PFSK-1 (cell line): Measurements from ENCODE around the gene SH3PXD2A.

Experiments
- FOXP2 ChIP-seq: optimal IDR thresholded peaks from 2 replicates; pipeline ENCODE3; 2011; ENCODE audit warnings: borderline replicate concordance, control low read depth, inconsistent platforms; ENCODE audit not compliant: insufficient read depth; ENCODE audit errors: extremely low read length, extremely low read depth
- POLR2AphosphoS5 ChIP-seq: IDR thresholded peaks from 2 replicates; pipeline ENCODE4 v1.6.1; 2012; ENCODE audit warnings: low read depth, mild to moderate bottlenecking, control low read depth, low read length, moderate library complexity
- SIN3A ChIP-seq: IDR thresholded peaks from 2 replicates; pipeline ENCODE4 v1.6.1; 2012; ENCODE audit warnings: mild to moderate bottlenecking, low read length, moderate library complexity, borderline replicate concordance; ENCODE audit not compliant: insufficient read depth
- TAF1 ChIP-seq: IDR thresholded peaks from 2 replicates; pipeline ENCODE4 v1.6.1; 2012; ENCODE audit warnings: low read length, control low read depth, borderline replicate concordance; ENCODE audit not compliant: insufficient read depth
- TF ChIP-seq, protein P1 (sequence below), 2 experiments: IDR thresholded peaks; 2 replicates each; pipeline versions ENCODE4 v1.6.1 to v1.8.0; 2011 to 2012; ENCODE audit warnings: low read depth in 2 of 2, low read length in 2 of 2, control low read depth in 1 of 2, inconsistent platforms in 1 of 2, mild to moderate bottlenecking in 1 of 2, moderate library complexity in 1 of 2; ENCODE audit not compliant: insufficient read depth in 1 of 2

DNA sequence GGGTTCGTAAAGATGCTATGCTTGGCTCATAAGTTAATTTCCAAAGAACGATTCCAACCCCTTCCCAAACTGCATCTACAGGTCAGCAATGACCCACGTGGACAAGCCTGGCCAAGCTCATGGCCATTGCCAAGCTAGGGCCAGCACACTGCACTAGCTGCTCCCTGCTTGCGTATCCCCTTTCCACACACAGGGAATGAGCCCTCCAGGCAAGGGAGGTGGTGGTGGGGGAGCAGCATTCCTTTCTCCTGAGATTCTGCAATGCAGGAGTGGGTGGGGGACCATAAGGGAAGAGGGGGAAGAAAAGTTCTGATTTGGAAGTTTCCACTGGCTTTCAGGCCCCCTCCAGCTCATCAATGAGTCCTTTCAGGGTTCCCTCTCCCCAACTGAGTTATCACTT lies 56.0 kb downstream of the SH3PXD2A start:
- TF ChIP-seq, protein P1, sequence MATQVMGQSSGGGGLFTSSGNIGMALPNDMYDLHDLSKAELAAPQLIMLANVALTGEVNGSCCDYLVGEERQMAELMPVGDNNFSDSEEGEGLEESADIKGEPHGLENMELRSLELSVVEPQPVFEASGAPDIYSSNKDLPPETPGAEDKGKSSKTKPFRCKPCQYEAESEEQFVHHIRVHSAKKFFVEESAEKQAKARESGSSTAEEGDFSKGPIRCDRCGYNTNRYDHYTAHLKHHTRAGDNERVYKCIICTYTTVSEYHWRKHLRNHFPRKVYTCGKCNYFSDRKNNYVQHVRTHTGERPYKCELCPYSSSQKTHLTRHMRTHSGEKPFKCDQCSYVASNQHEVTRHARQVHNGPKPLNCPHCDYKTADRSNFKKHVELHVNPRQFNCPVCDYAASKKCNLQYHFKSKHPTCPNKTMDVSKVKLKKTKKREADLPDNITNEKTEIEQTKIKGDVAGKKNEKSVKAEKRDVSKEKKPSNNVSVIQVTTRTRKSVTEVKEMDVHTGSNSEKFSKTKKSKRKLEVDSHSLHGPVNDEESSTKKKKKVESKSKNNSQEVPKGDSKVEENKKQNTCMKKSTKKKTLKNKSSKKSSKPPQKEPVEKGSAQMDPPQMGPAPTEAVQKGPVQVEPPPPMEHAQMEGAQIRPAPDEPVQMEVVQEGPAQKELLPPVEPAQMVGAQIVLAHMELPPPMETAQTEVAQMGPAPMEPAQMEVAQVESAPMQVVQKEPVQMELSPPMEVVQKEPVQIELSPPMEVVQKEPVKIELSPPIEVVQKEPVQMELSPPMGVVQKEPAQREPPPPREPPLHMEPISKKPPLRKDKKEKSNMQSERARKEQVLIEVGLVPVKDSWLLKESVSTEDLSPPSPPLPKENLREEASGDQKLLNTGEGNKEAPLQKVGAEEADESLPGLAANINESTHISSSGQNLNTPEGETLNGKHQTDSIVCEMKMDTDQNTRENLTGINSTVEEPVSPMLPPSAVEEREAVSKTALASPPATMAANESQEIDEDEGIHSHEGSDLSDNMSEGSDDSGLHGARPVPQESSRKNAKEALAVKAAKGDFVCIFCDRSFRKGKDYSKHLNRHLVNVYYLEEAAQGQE (IDR thresholded peaks at IDR 0.05; ENCODE audit: insufficient read depth in 1 of 2, low read depth in 2 of 2, low read length in 2 of 2), result no peak
- TF ChIP-seq POLR2AphosphoS5 (no peak), TAF1 (no peak), SIN3A (no peak), FOXP2 (no peak)
